GM21390 (cell line): ENCODE data around the gene EN2.

Experiments
- ATAC-seq: cut with Tn5 transposase; IDR thresholded peaks from one replicate; pipeline ENCODE4 v1.9.1; 2021; ENCODE audit not compliant: unreplicated experiment

EN2 gene

DNA sequence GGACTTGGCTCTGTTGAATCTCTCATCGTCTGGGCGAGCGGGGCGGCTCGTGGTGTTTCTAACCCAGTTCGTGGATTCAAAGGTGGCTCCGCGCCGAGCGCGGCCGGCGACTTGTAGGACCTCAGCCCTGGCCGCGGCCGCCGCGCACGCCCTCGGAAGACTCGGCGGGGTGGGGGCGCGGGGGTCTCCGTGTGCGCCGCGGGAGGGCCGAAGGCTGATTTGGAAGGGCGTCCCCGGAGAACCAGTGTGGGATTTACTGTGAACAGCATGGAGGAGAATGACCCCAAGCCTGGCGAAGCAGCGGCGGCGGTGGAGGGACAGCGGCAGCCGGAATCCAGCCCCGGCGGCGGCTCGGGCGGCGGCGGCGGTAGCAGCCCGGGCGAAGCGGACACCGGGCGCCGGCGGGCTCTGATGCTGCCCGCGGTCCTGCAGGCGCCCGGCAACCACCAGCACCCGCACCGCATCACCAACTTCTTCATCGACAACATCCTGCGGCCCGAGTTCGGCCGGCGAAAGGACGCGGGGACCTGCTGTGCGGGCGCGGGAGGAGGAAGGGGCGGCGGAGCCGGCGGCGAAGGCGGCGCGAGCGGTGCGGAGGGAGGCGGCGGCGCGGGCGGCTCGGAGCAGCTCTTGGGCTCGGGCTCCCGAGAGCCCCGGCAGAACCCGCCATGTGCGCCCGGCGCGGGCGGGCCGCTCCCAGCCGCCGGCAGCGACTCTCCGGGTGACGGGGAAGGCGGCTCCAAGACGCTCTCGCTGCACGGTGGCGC lies at the start of gene EN2:
TSS of gene EN2 (plus strand) at position 19 of the 767 bp plus-strand sequence. CDS start at position 268, 249 bp downstream.
- ATAC-seq, result no peak

DNA sequence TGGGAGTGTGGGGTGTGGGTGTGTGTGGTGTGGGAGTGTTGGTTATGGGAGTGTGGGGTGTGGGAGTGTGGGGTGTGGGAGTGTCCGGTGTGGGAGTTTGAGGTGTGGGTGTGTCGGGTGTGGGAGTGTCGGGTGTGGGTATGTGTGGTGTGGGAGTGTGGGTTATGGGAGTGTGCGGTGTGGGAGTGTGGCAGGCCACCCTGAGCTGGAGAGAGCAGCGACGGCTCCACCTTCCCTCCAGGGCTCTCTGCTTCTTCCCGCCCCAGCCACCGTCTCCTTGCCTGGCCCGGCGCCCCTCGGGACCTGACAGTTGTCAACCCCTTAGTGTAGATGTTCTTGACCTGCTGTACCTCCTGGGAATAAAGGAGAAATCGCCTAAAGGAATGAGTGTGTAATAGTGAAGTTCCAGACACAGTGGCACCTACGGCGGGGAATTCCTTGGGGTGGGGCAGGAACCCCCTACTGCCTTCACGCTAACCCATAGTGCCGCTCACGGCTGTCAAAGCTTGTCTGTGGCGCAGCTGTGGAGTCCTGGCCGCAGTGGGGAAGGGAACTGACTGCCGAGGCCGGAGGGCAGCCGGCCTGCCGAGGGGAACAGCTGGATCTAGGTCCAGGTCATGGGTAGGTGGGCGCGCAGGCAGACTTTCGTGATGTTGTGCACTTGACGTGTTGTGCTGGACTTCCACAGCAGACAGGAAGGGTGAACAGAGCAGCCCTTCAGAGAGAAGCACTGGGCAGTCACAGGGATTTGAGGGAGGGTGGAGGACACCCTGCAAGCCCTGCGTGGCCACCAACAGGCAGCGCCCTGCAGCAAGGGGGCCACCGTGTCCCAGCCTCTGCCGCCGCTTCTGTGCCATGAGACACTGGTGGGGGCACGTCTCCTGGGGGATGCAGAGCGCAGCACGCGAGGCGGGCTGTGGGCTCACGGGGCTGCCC lies 49.0 kb upstream of the EN2 start:
- ATAC-seq, result no peak

DNA sequence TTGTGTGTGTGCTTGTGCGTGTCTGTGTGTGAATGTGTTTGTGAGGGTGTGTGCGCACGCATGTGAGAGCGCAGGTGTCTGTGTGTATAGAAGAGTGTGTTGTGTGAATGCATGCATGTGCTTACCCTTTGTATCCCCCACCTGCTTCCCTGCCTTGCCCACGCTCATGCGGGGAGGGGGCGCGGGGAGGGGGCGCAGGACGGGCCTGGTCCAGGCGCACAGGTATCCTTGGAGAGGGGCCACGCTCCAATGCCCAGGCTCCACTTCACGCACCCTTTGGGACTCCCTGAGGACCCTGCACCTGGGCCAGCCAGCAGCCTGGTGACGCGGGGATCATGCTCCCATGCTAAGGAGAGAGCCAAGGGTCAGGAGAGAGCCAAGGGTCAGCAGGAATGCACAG lies 47.9 kb upstream of the EN2 start:
- ATAC-seq, result no peak

DNA sequence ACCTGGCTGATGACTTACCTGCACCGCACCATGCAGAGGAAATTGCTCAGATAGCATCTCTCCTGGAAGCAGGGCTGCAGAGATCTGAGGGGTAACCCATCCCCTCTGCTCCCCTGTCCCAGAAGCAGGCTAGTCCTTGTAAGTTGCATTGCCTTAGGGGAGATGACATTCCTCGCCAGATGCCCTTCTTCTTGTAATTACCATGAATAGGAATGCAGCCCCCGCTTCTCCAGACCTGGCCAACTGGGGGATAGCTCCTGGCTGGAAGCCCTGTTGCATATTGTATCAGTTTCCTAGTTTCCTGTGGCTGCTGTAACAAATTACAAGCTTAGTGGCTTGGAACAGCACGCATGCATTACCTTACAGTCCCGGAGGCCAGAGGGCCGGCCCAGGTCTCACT lies 47.5 kb upstream of the EN2 start:
- ATAC-seq, result no peak

DNA sequence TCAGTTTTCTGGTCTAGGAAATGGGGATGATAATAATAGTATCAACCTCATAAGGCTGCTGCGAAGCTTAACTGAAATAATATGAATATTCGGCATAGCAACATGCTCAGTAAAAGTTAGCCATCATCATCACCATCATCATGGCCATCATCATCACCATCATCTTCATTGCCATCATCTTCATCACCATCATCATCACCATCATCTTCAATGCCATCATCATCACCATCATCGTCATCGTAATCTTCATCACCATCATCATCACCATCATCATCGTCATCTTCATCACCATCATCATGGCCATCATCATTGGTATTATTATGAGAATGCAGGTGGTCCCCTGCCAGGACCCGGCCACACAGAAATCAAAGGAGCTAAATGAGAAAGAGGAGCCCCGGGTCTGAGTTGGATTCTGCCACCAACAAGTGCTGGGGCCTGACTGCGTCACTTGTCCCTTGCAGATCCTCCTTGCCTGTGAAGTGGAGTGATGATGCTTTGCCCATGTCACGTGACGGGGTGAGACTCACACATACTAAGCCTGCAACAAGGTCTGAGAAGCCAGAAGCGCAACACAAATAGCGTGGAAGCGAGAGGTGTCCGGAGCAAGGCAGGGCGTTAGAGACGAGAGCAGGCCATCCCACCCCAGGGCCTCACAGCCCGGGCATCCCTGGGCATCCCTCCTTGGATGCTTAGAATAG lies 46.1 kb upstream of the EN2 start:
- no peak for ATAC-seq

DNA sequence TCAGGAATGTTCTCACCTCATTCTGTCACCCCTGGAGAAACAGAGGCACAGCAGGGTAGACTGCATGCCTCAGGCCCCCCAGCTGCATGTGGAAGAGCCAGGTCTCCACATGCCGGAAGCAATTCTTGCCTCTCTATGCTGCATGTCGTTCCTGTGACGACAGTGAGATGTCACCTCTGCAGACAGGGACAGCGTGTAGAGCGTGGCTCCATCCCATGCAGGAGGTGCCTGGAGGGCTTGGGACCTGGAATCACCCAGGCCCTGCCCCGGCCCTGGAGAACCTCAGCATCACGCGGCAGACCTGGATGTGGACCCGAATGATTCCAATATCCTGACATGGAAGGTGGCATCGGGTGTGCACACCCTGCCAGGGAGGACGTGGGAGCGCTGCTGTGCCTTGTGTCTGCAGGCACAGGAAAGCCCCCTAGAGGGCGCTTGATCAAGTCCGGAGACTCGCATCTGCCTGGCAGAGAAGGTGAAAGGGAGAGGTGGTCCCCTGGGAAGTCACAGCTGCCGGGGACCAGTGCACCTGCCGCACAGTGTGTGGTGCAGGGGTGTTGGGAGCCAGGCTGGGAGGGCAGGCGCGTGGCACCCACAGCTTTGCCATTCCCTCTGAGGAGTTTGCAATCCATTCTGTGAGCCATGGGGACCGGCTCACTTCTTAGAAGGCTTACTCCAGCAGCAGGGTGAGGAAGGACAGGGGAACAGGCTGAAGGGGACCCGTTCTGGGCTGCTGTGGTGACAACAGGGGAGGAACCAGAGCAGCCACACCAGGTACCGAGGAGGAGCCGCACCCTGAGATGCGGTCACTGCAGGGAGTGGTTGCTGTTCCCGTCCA lies 45.3 kb upstream of the EN2 start:
- ATAC-seq, result peak; percentile 89

DNA sequence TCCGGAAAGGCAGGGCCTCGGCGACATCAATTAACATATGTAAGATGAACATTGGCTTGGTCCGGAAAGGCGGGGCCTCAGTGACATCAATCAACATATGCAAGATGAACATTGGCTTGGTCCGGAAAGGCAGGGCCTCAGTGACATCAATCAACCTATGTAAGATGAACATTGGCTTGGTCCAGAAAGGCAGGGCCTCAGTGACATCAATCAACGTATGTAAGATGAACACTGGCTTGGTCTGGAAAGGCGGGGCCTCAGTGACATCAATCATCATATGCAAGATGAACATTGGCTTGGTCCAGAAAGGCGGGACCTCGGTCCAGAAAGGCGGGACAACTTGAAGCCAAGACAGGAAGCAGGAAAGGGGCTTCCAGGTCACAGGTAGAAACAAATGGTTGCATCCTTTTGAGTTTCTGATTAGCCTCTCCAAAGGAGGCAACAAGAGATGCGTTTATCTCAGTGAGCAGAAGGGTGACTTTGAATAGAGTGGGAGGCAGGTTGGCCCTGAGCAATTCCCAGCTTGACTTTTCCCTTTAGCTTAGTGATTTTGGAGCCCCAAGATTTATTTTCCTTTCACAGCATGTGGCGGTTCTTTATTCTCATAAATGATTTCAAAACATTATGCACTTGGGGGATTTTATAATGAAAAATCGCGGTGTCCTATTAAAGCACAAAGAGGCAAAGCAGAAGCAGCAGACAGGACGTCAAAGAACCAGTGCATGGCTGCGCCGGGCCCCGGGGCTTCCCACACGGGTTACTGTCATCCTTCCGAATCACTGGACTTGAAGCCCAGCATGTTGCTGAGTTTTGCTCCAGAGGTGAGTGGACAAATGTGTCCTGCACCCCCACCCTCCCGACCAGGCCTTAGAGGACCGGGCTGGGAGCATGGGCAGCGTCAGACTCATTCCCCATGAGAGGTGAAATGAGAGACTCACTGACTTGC lies 43.1 kb upstream of the EN2 start:
- ATAC-seq, result no peak

DNA sequence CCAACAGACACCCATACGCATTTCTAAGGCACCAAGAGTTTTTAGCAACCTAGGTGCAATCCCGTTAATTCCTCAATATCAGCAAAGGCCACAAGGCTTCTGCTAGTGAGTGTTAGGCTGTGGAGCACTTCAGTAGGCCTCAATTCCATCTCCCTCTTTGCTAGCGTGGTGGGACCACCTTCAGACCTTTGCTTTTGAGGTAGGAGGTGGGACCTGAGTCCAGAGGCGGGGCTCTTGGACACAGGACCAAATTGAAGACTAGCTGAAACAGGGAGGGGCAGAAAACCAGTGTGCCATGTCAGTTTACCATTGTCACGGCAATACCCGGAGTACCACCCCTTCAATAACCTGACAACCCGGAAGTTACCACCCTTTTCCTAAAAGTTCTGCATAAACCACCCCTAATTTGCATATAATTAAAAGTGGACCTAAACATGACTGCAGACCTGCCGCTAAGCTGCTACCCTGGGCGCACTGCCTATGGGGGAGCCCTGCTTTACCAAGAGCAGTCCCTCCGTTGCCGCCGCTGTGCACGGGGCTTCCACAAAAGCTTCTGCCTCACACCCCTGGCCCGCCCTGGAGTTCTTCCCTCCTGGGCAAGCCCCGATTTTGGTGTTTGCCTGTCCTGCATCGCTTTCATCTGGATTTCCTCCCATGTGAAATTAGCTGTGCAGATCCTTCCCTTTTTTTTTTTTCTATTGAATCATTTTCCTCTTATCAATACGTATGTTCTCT lies 41.1 kb upstream of the EN2 start:
- no peak for ATAC-seq

DNA sequence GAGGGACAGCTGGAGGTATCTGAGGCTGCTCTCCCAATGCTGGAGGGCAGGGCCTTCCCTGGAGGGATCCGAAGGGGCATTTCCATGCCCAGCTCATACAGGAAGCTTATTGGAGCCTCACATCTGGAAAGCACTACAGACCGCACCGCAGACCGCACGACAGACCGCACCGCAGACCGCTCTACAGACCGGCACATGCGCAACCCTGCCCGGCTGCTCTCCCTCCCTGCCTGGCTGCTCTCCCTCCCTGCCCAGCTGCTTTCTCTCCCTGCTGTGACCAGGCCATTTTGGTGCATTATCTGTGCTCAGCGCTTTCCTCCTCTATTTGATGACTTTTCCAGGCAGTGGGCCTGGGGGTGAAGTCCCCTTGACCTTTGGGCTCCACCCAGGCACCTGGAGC lies 39.6 kb upstream of the EN2 start:
- no peak for ATAC-seq

DNA sequence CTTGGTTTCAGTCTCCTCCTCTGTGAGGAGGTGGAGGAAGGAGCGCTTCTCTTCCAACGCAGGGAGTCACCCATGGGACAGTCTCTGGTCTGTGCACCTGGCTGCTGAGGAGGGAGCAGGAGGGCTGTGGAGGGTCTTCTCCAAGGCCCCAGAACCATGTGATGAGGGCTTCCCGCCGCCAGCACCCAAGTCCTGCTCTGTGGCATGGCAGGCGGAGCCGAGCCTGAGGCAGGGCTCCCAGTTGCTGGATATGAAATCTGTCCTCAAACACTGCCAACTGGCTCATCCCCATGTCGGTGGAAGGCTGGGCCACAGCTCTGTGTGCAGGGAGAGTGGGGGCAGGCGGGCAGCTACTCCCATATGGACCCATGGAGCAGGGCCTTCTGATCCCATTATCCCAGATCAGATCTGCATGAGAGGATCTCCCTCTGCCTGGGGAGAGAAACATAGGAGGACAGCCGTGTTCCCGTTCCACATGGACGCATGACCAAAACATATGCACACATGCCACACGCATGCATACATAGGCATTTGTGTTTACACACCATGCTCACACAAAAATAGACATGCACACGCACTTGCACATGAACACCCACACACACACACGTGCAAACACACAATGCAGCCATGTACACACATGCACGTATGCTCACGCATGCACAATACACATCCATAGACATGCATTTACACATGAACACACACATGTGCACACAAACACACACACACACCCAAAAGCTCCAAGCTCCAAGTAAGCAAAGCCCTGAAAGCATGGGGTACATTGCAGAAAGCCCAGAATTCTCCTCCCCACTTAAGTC lies 38.8 kb upstream of the EN2 start:
- no peak for ATAC-seq

DNA sequence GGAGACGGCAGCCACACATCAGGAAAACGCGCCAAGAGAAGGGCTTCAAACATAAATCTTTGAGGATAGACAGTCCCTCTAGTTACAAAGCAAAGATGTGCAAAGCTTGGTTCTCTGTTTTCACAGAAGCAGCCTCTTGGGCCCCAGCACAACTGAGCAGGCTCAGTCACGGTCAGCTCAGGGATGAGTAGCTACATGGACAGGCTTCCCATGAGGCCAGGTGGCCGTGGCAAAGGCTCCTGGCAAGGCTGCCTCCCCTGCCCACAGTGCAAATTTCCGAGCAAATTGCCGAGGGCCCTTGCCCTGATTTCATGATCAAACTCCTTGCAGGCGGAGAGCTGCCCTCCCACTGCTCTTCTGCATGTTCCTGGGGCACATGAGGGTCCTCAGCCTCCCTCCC lies 37.8 kb upstream of the EN2 start:
- ATAC-seq, result no peak

DNA sequence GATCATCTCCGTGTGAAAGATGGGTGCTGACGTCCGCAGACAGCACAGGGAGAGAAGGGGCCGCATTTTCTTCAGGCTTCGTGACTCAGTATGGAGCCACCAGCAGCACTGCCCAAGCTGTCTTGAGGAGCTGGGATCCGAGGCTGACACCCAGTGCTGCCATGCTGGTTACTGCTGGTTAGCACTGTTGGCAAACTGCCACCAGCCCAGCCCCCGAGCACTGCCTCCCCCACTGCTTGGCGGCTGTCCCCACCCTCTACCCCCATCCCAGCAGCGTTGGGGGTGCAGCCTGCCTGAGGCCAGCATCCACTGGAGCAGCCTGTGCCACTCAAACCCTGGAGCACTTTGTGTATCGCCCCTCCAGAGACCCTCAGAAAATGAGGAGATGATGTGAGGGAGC lies 35.8 kb upstream of the EN2 start:
- no peak for ATAC-seq

DNA sequence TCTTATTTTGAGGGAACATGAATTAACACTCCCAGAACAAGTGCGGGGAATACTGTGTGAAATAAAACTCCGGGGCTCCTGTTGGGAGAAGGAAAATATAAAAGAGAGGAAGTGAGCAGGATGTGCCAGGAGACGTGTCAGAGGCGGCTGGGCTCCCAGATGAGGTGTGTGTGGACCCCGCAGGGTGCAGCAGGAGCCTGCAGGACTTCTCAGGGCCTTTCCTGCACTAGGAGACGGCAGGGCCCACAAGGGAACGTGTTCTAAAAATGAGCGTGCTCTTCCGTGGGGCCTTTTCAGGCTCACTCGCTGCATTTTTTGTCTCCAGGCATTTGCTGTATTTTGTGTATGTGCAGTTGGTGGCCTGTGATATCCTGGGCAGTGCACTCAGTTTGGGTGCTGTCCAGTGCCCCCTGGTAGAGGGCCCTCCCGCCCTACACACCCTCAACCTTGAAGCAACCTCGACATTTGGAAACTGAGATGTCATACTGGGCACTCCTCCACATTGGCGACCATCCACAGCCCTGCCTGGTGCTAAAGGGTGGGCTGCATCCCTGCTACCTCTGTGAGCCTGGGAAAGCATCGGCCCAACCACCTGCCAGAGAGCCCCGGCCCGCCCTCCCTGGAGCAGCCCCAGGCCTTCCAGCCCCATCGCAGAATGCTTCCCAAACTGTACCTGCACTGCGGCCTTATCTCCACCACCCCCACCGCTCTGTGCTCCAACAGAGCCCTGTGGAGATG lies 35.2 kb upstream of the EN2 start:
- no peak for ATAC-seq

DNA sequence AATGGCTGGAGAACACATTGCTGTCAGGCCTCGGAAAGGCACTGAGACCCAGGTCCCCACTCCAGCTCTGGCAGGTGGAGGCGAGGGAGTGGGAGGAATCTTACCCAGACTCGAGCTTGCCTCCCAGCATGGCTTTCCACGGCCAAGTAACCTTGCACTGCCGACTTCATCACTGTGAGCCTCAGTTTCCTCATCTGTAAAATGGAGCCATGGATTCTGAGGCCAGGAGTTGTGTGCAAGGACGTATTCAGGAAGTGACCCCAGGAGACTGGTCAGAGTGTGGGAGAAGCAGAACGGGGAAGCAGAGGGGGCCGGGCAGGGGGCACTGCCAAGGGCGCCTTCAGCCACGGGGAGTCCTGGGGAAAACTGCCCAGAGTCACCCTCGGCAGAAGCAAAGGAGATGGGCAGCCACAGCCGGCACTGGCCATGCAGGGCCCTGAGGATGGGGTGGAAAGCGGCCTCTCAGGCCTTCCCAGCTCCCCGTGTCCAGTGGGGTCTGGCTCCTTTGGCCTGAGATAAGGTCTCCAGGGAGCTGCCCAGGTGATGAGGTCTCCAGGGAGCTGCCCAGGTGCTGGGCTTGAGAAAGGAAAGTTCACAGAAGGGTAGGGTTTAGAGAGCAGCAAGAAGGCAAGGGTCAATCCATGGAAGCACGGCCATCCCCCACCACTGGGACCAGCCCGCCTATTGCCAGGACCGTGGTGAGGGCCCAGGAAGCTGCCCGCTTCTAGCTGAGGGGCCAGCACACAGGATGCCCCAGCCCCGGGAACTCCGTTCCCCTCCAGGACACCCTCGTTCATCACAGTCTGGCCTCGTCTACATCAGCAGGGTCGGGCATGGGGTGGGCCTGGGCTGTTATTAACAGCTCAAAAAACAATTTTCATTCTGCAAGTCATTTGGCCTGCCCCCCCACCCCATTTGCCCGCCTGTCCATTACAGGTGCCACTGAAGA lies 34.3 kb upstream of the EN2 start:
- ATAC-seq, result no peak

DNA sequence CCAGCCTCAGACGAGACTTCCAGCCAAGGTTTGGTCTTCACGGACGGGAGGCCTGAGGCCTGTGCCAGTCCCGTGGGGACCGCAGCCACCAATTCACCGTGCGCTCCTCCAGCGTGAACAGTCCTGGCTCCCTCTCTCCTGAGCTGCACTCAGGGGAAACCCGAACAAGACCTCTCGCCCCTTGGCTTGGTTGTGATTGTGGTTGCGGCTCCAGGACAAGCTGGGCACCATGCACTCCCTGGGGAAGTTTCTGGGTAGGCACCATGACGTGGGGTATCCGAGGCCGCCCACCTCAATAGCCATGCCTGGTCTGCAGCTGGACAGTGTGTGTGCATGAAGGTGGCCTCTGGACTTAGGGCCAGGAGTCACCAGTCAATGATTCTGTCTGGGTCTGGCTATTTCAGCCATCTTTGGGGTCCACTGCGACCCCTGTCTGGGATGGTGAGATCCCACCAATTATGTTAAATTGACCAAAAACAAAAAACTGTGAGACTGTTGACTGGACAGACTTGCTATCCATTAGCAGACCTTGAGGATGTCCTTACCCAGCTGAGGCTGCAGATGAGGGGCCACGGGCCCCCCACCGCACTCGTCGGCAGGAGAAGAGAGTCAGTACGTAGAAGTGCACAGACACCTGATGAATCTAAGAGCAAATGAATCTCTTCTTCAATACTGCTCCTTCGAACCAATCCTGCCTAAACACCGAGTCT lies 33.5 kb upstream of the EN2 start:
- ATAC-seq, result no peak

DNA sequence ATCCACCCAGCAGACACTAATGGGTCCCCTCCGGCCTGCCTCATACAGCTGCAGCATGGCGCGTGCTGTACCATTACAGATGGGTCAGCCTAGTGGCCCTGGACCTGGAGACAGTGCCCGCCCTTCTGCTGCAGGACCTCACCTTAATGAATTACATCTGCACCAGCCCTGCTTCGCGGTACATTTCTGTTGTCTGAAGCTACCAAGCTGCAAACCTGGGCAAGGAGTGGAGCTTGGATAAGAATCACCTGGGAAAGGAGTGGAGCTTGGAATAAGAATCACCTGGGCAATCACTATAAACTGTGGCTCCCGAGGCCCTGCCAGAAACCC lies 33.0 kb upstream of the EN2 start:
- no peak for ATAC-seq
